HCT116 (cell line): ENCODE results near the gene PBX2. TPM values are rescaled to one million over a fixed set of nuclear protein-coding genes. Genes with fewer than 3 reads are reported as not detected.

Source experiments
- ATAC-seq: fragments of 200-7000 bp; cut with Tn5 transposase; 2 replicates; pipeline ENCODE4 v1.9.1; 2020; ENCODE audit warnings: mild to moderate bottlenecking, moderate library complexity
- BruUV-seq: library from RNA; stranded (reverse); fragments of 400-500 nt; replicated peaks from 2 replicates; lab custom pipeline; 2021; lab: Mats Ljungman, UMichigan
- CTCF ChIA-PET: fragments of 300-600 bp; sonication (Branson Sonifier 250); formaldehyde crosslinking; loops from one replicate; lab custom pipeline; 2021; ENCODE audit warnings: antibody characterized with exemption; lab: Charles Lee
- POLR2A ChIA-PET: fragments of 300-600, 350-600 bp; sonication (Branson Sonifier 250); formaldehyde crosslinking; loops from one replicate; lab custom pipeline; 2021; ENCODE audit warnings: antibody characterized with exemption; lab: Charles Lee
- RAD21 ChIA-PET, 2 experiments: fragments of 300-600 bp; sonication (Branson Sonifier 250); formaldehyde crosslinking; loops; one replicate each; lab custom pipeline; 2023; ENCODE audit warnings: low total read pairs in 2 of 2; ENCODE audit not compliant: uncharacterized antibody in 2 of 2, unreplicated experiment in 2 of 2, low non-redundant PET in 1 of 2; lab: Charles Lee
- DNase-seq: peaks from one replicate; pipeline ENCODE4 v3.0.0-alpha.2; 2010; ENCODE audit warnings: low read depth, low spot score
- H2AFZ ChIP-seq: fragments of 200-600 bp; shearing (Covaris generic), sonication (generic); 2 replicates; pipeline ENCODE4 v1.6.1; 2017; ENCODE audit warnings: low read depth, mixed run types, mixed read lengths, antibody characterized with exemption, low read length; ENCODE audit not compliant: poor library complexity, severe bottlenecking
- H3K27ac ChIP-seq: 2 replicates; pipeline ENCODE4 v1.5.1; 2012; ENCODE audit warnings: low read depth, low read length
- H3K27me3 ChIP-seq: fragments of 200-600 bp; sonication (generic); 2 replicates; pipeline ENCODE4 v1.6.1; 2016; ENCODE audit warnings: mixed run types, low read length, mixed read lengths; ENCODE audit not compliant: insufficient read depth
- H3K36me3 ChIP-seq, 2 experiments: fragments of 200-500 bp in 1 of 2; fragments of 200-600 bp in 1 of 2; sonication (Bioruptor generic) in 1 of 2; sonication (generic) in 1 of 2; 2 replicates each; pipeline versions ENCODE4 v1.5.1 to v1.6.1; 2014 to 2016; ENCODE audit warnings: low read length in 2 of 2, inconsistent platforms in 1 of 2, mixed read lengths in 1 of 2, mixed run types in 1 of 2; ENCODE audit not compliant: insufficient read depth in 2 of 2, control insufficient read depth in 1 of 2
- H3K4me1 ChIP-seq, 2 experiments: fragments of 200-600 bp in 1 of 2; sonication (generic) in 1 of 2; 2 replicates each; pipeline versions ENCODE4 v1.5.1 to v1.6.1; 2012 to 2017; ENCODE audit warnings: low read length in 2 of 2, inconsistent platforms in 1 of 2, mild to moderate bottlenecking in 1 of 2, mixed read lengths in 1 of 2, mixed run types in 1 of 2, moderate library complexity in 1 of 2; ENCODE audit not compliant: insufficient read depth in 2 of 2, control insufficient read depth in 1 of 2
- H3K4me2 ChIP-seq: fragments of 200-600 bp; sonication (generic); 2 replicates; pipeline ENCODE4 v1.6.1; 2017; ENCODE audit warnings: mixed run types, low read length, mixed read lengths
- H3K4me3 ChIP-seq, 2 experiments: fragments of 200-600 bp in 1 of 2; sonication (generic) in 1 of 2; replicated peaks in 1 of 2; 2 replicates each; pipeline ENCODE4 v1.5.1; 2011 to 2016; ENCODE audit warnings: low read length in 2 of 2, control low read depth in 1 of 2, low read depth in 1 of 2, mild to moderate bottlenecking in 1 of 2, mixed read lengths in 1 of 2, mixed run types in 1 of 2
- H3K79me2 ChIP-seq: fragments of 200-600 bp; sonication (generic); 2 replicates; pipeline ENCODE4 v1.6.1; 2017; ENCODE audit warnings: mild to moderate bottlenecking, mixed run types, low read length, moderate library complexity, mixed read lengths; ENCODE audit not compliant: insufficient read depth
- H3K9ac ChIP-seq: fragments of 200-600 bp; sonication (generic); 2 replicates; pipeline ENCODE4 v1.6.1; 2016; ENCODE audit warnings: low read length, mixed read lengths
- H3K9me2 ChIP-seq: fragments of 200-600 bp; sonication (generic), shearing (Covaris generic); 2 replicates; pipeline ENCODE4 v1.6.1; 2017; ENCODE audit warnings: mixed run types, mild to moderate bottlenecking, moderate library complexity; ENCODE audit not compliant: insufficient read depth
- H3K9me3 ChIP-seq, 2 experiments: fragments of 200-500 bp in 1 of 2; fragments of 200-600 bp in 1 of 2; sonication (Bioruptor generic) in 1 of 2; sonication (generic) in 1 of 2; 2 replicates each; pipeline ENCODE4 v1.6.1; 2014 to 2017; ENCODE audit warnings: low read length in 2 of 2, mixed read lengths in 2 of 2, inconsistent platforms in 1 of 2, low read depth in 1 of 2, mild to moderate bottlenecking in 1 of 2, mixed run types in 1 of 2, moderate library complexity in 1 of 2; ENCODE audit not compliant: control insufficient read depth in 1 of 2, insufficient read depth in 1 of 2
- H4K20me1 ChIP-seq: fragments of 200-600 bp; sonication (generic), shearing (Covaris generic); 2 replicates; pipeline ENCODE4 v1.6.1; 2017; ENCODE audit warnings: mixed run types, mild to moderate bottlenecking, moderate library complexity; ENCODE audit not compliant: insufficient read depth
- CEBPB ChIP-seq: IDR thresholded peaks from 2 replicates; pipeline ENCODE4 v1.6.1; 2012; ENCODE audit warnings: low read depth
- ELF1 ChIP-seq: IDR thresholded peaks from 2 replicates; pipeline ENCODE4 v1.6.1; 2012; ENCODE audit warnings: low read depth, borderline replicate concordance
- EZH2phosphoT487 ChIP-seq: fragments of 200-600 bp; IDR thresholded peaks from 2 replicates; pipeline ENCODE4 v1.6.1; 2018; ENCODE audit warnings: antibody characterized with exemption, borderline replicate concordance
- FOSL1 ChIP-seq: IDR thresholded peaks from 2 replicates; pipeline ENCODE4 v1.6.1; 2012; ENCODE audit warnings: low read depth
- JUND ChIP-seq: IDR thresholded peaks from 2 replicates; pipeline ENCODE4 v1.6.1; 2012
- POLR2AphosphoS5 ChIP-seq: IDR thresholded peaks from 2 replicates; pipeline ENCODE4 v1.6.1; 2011; ENCODE audit warnings: mild to moderate bottlenecking, low read depth, low read length, moderate library complexity
- RAD21 ChIP-seq: IDR thresholded peaks from 2 replicates; pipeline ENCODE4 v1.6.1; 2012; ENCODE audit warnings: low read depth, mild to moderate bottlenecking
- SIN3A ChIP-seq: IDR thresholded peaks from 2 replicates; pipeline ENCODE4 v1.6.1; 2012; ENCODE audit warnings: low read depth
- SRF ChIP-seq: IDR thresholded peaks from 2 replicates; pipeline ENCODE4 v1.6.1; 2012; ENCODE audit warnings: low read depth
- ZFX ChIP-seq: fragments of 450-650 bp; IDR thresholded peaks from 2 replicates; pipeline ENCODE4 v1.6.1; 2017
- ZNF274 ChIP-seq: fragments of 200-500 bp; sonication (Bioruptor generic); IDR thresholded peaks from 2 replicates; pipeline ENCODE4 v1.6.1; 2014; ENCODE audit warnings: mild to moderate bottlenecking, low read depth, low read length, inconsistent platforms
- intact Hi-C: fragments of 100-400 bp; cut with micrococcal nuclease; formaldehyde crosslinking; loops from 2 replicates; pipeline ENCODE4 v1.10.0; 2022
- total RNA-seq: library from RNA; stranded (reverse); gene quantifications from one replicate; pipeline ENCODE4 v1.2.1, GENCODE V29; 2021; ENCODE audit not compliant: unreplicated experiment
- TF ChIP-seq, protein P1 (sequence below): IDR thresholded peaks from 2 replicates; pipeline ENCODE4 v1.6.1; 2012; ENCODE audit warnings: low read depth

The PBX2 gene
- total RNA-seq, 1 experiment from 2014 or later: 79.0 TPM

DNA sequence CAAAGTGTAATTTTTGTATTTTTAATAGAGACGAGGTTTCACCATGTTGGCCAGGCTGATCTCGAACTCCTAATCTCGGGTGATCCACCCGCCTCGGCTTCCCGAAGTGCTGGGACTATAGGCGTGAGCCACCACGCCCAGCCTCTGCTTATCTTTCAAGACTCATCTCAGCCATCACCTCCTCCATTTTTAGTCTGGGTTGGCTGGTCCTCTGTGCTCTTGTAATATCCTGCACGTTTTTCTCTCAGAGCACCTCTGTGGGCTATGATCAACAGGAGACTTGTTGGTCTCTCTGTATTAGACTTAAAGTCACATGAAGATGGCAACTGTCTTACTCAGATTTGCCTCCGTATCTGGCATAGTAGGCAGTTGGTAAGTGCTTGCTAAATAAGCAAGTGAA lies 26.3 kb upstream of the PBX2 start:
- no peak overlapping the region for H3K9ac ChIP-seq
- DNase-seq: no peak
- H3K79me2 ChIP-seq: no peaks in the 10 kb centered on the region
- intact Hi-C loops: no loop called here
- no TSS peak for BruUV-seq
- H4K20me1 ChIP-seq: no peaks in the 10 kb centered on the region
- TF ChIP-seq FOSL1 (no peak), ZFX (no peak), SRF (no peak), POLR2AphosphoS5 (no peak), CEBPB (no peak), ZNF274 (no peak), RAD21 (no peak), SIN3A (no peak), JUND (no peak), EZH2phosphoT487 (no peak), ELF1 (no peak)
- TF ChIP-seq, protein P1, sequence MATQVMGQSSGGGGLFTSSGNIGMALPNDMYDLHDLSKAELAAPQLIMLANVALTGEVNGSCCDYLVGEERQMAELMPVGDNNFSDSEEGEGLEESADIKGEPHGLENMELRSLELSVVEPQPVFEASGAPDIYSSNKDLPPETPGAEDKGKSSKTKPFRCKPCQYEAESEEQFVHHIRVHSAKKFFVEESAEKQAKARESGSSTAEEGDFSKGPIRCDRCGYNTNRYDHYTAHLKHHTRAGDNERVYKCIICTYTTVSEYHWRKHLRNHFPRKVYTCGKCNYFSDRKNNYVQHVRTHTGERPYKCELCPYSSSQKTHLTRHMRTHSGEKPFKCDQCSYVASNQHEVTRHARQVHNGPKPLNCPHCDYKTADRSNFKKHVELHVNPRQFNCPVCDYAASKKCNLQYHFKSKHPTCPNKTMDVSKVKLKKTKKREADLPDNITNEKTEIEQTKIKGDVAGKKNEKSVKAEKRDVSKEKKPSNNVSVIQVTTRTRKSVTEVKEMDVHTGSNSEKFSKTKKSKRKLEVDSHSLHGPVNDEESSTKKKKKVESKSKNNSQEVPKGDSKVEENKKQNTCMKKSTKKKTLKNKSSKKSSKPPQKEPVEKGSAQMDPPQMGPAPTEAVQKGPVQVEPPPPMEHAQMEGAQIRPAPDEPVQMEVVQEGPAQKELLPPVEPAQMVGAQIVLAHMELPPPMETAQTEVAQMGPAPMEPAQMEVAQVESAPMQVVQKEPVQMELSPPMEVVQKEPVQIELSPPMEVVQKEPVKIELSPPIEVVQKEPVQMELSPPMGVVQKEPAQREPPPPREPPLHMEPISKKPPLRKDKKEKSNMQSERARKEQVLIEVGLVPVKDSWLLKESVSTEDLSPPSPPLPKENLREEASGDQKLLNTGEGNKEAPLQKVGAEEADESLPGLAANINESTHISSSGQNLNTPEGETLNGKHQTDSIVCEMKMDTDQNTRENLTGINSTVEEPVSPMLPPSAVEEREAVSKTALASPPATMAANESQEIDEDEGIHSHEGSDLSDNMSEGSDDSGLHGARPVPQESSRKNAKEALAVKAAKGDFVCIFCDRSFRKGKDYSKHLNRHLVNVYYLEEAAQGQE: no peak
- no peaks in the 10 kb centered on the region for H3K27me3 ChIP-seq
- H3K4me2 ChIP-seq: no peak overlapping the region
- no peak overlapping the region for H3K27ac ChIP-seq
- CTCF ChIA-PET: no interaction called here
- no peaks in the 10 kb centered on the region for H3K36me3 ChIP-seq
- H2AFZ ChIP-seq: no peak overlapping the region
- no peaks in the 10 kb centered on the region for H3K4me1 ChIP-seq
- no peak for ATAC-seq
- H3K9me3 ChIP-seq: no peaks in the 10 kb centered on the region
- no peaks in the 10 kb centered on the region for H3K9me2 ChIP-seq
- POLR2A ChIA-PET: no interaction called here
- RAD21 ChIA-PET: no interaction called here
- no peak overlapping the region for H3K4me3 ChIP-seq
